Measurements from ENCODE around the gene SH3YL1. TPM values are rescaled to one million over a fixed set of nuclear protein-coding genes. Genes with fewer than 3 reads are reported as not detected.

The SH3YL1 gene
- total RNA-seq, 1 experiment from 2014 or later, result 26.5 TPM

GRCh38 chr2:216068-216467 lies 47.8 kb downstream of the SH3YL1 start:
- Histone ChIP-seq H3K4me1 (ENCODE audit: insufficient read depth, low read length) (no peaks in the 10 kb centered on the region), H3K4ac (ENCODE audit: low read depth, low read length) (no peak overlapping the region), H3K23me2 (ENCODE audit: insufficient read length, low read depth, low read length, poor library complexity, severe bottlenecking) (no peaks in the 10 kb centered on the region), H4K5ac (ENCODE audit: insufficient read length, low read depth, low read length) (no peak overlapping the region), H3K23ac (ENCODE audit: insufficient read length, low read depth, low read length) (no peak overlapping the region), H3K4me2 (ENCODE audit: insufficient read depth, insufficient read length, low read length) (no peak overlapping the region), H3K9me3 (ENCODE audit: control insufficient read depth, low read depth, low read length) (no peaks in the 10 kb centered on the region), H4K91ac (ENCODE audit: insufficient read length, low read depth, low read length) (no peak overlapping the region), H3K9ac (ENCODE audit: extremely low read depth, insufficient read length, low read length) (no peak overlapping the region), H3K56ac (ENCODE audit: insufficient read length, low read depth, low read length) (no peak overlapping the region), H2AFZ (ENCODE audit: low read length) (no peak overlapping the region), H2BK20ac (ENCODE audit: low read depth, low read length, poor library complexity, severe bottlenecking) (no peak overlapping the region), H3K14ac (ENCODE audit: insufficient read depth, low read length) (no peak overlapping the region), H3T11ph (ENCODE audit: low read length) (no peak overlapping the region), H3K18ac (ENCODE audit: insufficient read length, low read depth, low read length) (no peak overlapping the region), H2BK120ac (ENCODE audit: low read depth, low read length, poor library complexity, severe bottlenecking) (no peak overlapping the region), H2BK15ac (ENCODE audit: low read depth, low read length) (no peak overlapping the region), H3K27ac (ENCODE audit: insufficient read length, low read depth, low read length) (no peak overlapping the region), H2AK5ac (ENCODE audit: insufficient read length, low read length) (no peak overlapping the region), H2BK5ac (ENCODE audit: insufficient read length, low read length) (no peak overlapping the region), H4K20me1 (ENCODE audit: control insufficient read depth, insufficient read depth, insufficient read length) (no peaks in the 10 kb centered on the region), H3K27me3 (ENCODE audit: insufficient read depth, low read length) (no peaks in the 10 kb centered on the region), H3K79me1 (ENCODE audit: insufficient read depth, low read depth, low read length, poor library complexity, severe bottlenecking) (no peaks in the 10 kb centered on the region), H2BK12ac (ENCODE audit: insufficient read length, low read depth, low read length) (no peak overlapping the region), H3K79me2 (ENCODE audit: insufficient read depth, low read length) (no peaks in the 10 kb centered on the region), H4K8ac (replicated peaks; ENCODE audit: insufficient read length, low read depth, low read length) (no peak overlapping the region)
- H3K27me3 Mint-ChIP-seq (ENCODE audit: low read depth), result peaks cover 8% of the 10 kb centered on the region
- no peak overlapping the region for H3K27ac Mint-ChIP-seq
- no peak for TF ChIP-seq CTCF (conservative IDR thresholded peaks at IDR 0.05)
- H3K36me3 Mint-ChIP-seq (ENCODE audit: insufficient read depth in 1 of 3, low read depth in 3 of 3), result peaks cover 0 to 7% (median 6%) of the 10 kb centered on the region in 3 experiments; a peak in 5 of 7 replicates
- H3K9me3 Mint-ChIP-seq, result peaks cover 8 to 9% of the 10 kb centered on the region in 2 experiments
- no peak overlapping the region for H3K4me3 Mint-ChIP-seq
- WGBS (ENCODE audit: extremely low coverage, insufficient read length, low lambda C conversion rate), result no CpG with 5 or more reads among the region's 3 CpGs
- no peaks in the 10 kb centered on the region for H3K4me1 Mint-ChIP-seq
- no peak for DNase-seq

All from H9 (cell line).